Inferior parietal cortex (tissue), 1 donor: ENCODE measurements around the gene ODAM.
"Not testable (repeated sequence)": the region's sequence is repeated elsewhere in the genome, so short reads cannot be mapped to it uniquely, and the experiment has no call there.

Source experiments
- DNase-seq: peaks from one replicate; pipeline ENCODE4 v3.0.0-alpha.2; 2016; ENCODE audit errors: extremely low spot score

The ODAM gene, protein sequence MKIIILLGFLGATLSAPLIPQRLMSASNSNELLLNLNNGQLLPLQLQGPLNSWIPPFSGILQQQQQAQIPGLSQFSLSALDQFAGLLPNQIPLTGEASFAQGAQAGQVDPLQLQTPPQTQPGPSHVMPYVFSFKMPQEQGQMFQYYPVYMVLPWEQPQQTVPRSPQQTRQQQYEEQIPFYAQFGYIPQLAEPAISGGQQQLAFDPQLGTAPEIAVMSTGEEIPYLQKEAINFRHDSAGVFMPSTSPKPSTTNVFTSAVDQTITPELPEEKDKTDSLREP

DNA sequence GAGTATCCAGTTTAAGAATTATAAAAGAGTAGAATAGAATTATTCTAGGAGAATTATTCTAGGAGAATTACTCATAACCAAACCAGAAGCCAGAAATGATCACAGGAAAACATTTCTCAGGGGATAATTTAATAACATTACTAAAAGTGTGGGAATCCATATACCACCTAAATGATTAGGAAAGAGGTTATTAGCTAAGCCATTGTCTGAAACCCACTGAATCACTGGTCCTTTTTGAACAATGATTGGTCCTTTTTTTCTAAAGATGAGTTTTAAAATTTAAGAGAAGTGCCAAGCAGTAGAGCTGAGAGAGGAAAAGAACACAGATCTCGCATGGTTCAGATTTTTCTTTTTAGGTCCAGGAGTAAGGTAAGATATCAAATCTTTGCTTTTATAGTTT lies at the start of gene ODAM:
Gene ODAM (plus strand): TSS at position 301 of the 400 bp plus-strand sequence. CDS start 819 bp downstream, outside the sequence.
- DNase-seq: no peak

DNA sequence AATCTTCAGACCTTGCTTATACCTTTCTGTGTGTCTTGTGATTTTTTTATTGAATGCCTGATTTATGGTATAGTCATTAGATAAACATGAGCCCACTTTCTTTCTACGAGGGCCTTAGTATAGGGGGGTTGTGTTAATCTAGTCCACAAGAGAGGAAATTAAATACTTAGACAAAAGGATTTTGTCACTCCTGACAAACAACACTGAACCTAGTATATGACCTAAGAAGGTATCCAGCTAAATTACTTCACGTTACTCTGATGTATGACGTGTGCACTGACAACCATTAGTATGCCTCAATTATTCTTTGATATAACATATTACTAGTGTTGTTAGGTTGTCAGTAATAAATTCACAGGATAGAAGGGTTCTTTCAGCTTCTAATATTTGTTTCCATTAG lies 44.3 kb upstream of the ODAM start:
- no peak for DNase-seq

DNA sequence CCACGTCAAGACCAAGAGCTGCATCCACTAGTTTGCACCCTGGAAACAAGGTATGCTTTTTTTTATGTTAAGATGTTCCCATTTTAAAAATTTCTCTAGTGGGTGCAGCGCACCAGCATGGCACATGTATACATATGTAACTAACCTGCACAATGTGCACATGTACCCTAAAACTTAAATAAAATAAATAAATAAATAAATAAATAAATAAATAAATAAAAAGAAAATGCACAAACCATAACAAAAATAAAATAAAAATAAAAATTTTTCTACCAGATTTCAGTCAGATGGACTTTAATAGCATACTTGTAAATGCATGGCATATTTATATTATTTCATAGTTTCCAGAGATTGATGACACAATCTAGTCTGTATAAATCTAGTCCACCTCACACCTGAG lies 43.4 kb upstream of the ODAM start:
- DNase-seq: no peak

DNA sequence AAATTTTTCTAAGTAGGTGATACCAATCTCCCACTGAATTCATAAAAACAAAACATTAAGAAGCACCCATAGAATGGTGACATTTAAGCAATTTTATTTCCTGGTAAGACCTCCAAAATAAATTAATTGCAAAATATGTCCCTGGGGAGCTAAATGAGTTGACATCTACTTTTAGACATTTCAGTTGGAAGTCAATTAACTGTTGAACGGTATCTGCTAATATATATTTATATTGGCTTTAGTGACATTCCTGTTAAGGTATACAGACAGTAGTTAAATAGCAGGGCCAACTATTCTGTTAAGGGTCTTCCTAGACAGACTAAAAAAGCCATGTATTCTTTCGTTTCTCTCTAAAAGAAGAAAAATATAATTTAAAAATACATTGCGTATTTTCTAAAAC lies 41.6 kb upstream of the ODAM start, which contains the start of gene PRR27:
Gene PRR27 (plus strand): TSS at position 301 of the 400 bp plus-strand sequence. CDS start 139 bp downstream, outside the sequence.
- DNase-seq: no peak

DNA sequence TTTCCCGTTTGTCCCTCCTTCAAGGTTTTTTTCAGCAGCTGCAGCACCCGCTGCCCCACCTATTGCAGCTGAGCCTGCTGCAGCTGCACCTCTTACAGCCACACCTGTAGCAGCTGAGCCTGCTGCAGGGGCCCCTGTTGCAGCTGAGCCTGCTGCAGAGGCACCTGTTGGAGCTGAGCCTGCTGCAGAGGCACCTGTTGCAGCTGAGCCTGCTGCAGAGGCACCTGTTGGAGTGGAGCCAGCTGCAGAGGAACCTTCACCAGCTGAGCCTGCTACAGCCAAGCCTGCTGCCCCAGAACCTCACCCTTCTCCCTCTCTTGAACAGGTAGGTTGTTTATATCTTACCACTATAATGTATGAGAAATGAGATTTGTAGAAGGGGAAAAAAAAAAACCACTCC lies 36.9 kb upstream of the ODAM start:
- no peak for DNase-seq

DNA sequence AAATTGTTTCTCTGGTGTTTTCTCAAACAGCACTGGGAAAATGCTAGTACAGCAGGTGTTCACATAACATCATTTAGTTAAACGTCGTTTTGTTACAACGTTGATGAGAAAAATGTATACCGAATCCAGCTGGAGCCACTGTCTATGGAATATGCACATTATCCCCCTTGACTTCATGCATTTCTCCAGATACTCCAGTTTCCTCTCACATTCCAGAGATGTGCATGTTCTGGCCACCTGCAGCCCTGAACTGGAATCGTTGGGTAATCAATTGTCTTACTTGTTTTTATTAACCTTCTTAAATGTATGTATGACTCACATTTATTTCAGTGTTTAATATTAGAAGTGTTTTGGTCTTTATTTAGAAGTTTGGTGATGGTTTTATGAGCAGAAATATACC lies 18.4 kb upstream of the ODAM start:
- DNase-seq: no peak

DNA sequence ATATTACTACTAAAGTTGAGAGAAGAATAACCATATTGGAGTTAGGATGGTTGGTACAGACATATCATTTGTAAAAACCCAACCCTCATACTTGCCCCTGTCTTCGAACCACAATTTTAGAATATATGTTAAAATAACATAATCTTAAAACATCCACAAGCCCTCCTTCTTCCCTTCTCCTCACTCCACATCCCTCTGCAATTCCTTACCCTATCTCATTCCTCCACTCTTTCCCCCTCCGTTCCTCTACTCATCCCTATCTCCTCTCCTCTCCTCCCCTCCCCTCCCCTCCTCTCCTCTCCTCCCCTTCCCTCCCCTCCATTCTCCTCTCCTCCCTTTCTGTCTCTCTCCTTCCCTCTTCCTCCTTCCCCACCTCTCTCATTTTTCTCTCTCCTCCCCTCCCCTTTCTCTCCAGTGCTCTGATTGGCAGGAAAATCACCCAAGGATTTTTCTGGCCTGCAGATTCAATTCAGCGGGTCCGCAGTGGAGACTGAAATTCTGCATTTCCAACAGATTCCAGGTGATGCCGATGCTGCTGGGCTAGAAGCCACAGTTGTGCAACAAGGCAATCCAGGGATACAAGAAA lies 17.4 kb upstream of the ODAM start:
- no peak for DNase-seq

DNA sequence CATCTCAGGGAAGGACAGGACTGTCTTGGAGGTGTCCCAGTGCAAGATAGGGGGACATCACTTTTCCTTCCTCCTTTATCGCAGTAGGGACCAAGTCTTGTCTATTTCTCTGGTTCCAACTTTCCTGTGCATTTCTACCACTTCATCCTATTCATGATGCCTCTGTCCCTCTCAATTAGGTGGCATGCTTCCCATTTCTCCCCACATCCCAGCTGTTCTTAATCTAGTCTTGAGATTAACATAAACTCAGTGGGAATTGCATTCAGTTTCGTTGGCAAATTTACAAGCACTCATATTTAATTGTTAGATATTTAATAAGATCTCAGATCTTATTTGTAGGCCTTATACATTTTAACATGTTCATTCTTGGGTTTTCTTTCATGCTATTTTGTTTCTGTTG lies 15.7 kb upstream of the ODAM start:
- no peak for DNase-seq

DNA sequence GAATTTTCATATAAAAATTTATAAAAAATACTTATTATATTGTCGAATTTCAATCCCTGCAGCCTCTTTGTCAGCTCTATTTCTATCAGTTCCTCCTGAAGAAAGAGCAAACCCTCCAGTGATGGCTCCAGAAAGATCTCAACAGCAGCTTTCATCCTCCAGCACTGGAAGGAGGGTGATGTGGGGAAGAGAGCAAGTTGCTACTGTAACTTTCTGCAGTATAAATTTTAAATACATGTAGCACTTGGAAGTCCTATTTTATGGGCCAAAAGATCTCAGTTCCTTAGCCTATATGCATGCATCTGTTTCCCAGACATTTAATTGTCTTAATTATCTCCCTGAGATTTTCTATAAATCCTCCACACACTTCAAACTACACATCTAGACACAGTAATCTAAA lies 13.7 kb upstream of the ODAM start:
- no peak for DNase-seq

DNA sequence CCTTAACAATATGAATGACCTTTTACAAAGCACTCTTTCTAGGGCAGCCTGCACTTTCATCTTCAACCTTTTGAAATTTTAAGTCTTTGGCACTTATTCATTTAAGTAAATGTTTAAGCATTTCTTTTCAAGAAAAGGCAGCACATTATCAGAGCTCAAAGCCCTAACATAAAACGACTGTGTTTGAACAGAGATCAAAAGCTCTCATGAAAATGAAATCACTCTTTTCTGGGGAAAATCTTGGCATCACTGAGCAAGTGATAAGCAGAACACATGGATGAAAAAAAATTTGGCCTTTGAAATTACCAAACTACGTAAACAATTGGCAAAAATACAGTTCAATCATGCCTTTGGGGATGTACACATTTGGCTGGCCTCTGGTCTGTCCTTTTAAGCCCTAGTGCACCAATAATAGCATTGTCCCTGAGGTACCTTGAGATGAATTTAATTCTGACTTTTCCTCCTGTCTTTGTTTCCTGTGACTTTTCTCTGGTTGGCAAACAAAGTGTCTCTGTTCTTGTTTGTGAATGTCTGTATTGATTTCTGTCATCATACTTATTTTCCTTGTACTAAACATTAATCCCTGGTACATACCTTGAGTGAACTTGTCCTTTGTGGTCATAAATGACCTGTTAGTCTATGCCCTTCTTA lies 12.9 kb upstream of the ODAM start:
- DNase-seq: no peak

DNA sequence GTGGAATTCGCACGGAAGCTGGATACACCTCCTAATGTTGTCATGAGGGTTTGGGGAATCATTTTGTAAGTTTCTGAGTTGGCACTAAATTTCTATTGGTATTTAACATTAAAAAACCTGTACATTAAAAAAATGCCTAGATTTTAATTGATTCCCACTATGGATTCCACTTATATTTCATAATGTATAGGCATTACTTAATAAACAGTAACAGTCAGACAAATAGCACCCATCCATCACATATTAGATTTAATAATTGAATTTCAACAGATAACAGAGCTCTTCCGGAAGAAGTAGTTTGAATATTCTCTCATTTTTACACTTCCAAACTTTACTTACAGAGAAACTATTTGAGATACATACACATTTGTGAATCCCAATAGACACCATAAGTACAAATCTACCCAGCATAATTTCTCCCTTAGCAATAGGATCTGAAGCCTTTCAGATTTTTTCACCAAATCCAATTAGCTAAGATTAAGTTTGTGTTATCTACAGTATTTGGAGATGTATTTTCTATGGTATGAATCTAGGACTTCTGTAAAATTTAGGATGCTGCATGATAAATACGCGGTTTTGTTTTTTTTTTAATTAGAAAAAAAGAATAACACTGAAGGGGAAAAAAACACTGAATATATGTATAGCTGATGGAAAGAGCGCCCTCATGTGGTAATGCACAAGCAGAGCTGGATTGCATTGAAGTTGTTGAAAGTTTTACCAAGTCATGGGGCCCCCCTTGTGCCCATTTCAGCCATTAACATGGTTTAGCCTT lies 12.2 kb upstream of the ODAM start:
- no peak for DNase-seq

DNA sequence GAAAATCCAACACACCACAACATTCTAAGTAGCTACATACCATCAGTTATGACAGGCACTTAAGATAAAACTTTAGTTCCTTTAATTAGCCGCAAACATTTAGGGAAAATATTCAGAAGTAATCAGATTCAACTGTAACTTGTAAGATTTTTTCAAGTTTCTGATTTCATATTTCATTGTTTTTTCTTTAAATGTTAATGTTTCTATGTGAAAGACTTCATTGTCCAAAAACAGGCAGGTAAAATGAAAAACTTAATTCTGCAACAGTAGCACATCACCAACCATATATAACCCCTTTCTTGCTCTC lies 11.6 kb upstream of the ODAM start:
- DNase-seq: no peak

DNA sequence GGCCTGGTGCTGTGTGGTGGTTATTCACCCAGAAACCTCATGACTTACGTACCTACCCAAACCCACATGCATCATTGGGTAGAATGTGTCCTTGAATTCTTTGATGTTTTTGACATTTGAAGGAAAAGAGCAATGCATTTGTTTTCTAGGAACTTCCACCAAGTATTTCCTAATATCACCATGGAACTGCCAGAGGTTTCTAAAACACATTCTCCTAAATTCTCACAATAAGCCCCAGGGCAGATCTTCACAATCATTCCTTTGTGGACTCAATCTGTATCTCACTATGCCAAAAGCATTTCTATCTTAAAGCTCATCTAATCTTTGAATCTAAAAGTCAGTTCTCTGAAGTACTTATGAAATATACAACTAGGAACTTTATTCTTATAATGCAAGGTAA lies 8.3 kb upstream of the ODAM start:
- no peak for DNase-seq

DNA sequence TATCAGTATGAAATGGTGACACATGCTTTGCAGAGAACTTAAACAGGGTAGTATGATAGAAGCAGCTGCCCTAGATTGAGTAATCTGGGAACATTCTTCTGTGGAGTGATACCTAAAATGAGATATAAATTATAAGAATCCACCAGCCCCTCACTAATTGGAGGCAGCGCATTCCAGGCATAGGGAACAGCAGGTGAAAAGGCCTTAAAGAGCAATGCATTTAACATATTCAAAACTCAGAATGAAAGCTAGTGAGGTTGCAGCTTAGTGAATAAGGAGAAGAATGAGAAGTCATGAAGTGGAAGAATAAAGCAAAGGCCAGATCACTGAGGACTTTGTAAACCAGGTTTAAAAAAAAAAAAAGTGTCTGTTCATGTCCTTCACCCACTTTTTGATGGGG lies 4.9 kb upstream of the ODAM start:
- no peak for DNase-seq

DNA sequence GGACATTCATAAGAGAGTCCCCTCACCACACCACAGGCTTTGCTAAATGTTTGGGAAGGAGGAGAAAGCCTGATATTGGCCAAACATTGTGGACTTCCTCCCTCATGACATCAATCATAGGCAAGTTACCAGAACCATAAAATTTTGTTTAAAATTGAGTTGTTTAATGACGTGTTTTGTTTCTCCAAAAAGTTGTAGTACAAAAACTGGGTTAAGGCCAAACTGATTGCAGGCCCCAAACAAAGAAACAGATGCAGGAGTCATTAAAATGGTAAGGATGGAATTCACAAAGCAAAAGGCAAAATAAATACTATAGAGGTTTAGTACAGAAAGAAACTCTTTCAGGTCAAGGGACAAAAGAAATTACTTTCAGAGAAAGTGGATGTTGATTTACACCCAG lies 3.9 kb upstream of the ODAM start:
- DNase-seq: no peak

DNA sequence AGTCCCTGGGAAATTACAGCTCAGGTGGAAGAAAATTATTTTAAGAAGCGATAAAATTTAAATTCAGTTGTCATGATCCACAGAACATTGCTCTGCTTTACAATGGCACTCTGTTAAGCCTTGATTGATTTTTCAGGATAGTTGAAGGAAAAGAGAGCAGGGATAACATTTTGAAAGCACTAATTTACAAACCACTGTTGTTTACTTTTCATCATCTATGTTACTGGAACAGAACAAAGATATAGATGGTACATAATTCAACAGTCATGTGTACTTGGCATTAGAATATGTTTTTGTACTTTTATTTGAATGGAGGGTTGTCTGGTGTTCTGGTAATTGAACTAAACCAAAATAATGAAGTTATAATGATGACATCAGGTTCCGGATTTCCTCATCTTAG lies 2.6 kb upstream of the ODAM start:
- no peak for DNase-seq

DNA sequence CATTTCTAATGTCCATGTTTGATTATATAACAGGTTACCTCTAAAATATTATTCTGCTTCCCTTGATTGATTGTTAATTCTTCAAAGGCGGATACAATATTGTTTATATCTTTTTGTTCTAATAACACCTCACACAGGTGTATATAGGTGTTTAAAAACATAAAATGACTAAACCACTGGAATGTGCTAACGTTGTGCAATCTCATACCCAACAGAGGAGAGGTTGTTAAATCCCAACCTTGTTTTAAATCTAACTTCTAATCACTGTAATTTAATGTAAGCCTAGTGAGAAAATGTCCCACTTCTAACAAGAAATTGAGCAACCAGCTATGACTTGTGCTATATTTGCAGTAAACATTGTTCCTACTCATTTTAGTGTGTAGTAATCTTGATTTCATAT lies 1.3 kb downstream of the ODAM start:
- no peak for DNase-seq

DNA sequence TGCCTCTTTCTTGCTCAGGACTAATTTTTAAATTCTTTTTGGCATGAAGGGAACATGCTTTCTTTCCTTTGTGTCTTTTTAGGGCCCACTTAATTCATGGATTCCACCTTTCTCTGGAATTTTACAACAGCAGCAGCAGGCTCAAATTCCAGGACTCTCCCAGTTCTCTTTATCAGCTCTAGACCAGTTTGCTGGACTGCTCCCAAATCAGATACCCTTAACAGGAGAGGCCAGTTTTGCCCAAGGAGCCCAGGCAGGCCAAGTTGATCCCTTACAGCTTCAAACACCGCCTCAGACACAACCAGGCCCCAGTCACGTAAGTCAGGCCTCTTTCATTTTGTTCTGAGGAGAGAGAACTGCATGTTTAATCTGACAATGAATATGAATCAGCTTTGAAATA lies 2.3 kb downstream of the ODAM start:
- DNase-seq: no peak

DNA sequence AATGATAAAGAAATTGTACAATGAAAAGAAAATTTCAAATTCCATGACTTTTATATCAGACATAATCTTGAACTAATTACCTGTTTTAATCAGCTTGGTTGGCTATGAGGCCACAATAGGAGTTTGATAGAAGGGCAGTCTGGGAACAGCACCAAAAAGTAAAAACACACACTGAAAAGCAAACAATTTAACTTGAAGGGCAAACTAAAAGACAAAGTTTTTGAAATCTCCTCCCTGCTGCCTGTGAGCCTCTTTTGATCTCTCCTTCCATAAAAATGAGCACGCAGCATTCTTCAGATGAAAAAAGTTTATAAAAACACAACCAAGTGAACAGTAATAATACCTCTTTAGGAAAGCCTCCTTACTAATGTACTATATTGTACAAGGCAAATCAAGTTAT lies 8.1 kb downstream of the ODAM start:
- no peak for DNase-seq

DNA sequence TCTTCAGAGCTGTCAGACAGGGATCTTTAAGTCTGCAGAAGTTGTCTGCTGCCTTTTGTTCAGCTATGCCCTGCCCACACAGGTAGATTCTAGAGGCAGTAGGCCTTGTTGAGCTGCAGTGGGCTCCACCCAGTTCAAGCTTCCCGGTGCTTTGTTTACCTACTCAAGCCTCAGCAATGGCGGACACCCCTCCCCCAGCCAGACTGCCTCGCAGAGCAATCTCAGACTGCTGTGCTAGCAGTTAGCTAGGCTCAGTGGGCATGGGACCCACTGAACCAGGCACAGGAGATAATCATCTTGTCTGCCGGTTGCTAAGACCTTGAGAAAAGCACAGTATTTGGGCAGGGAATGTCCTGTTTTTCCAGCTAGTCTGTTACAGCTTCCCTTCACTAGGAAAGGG lies 17.2 kb downstream of the ODAM start:
- DNase-seq: not testable (repeated sequence)

DNA sequence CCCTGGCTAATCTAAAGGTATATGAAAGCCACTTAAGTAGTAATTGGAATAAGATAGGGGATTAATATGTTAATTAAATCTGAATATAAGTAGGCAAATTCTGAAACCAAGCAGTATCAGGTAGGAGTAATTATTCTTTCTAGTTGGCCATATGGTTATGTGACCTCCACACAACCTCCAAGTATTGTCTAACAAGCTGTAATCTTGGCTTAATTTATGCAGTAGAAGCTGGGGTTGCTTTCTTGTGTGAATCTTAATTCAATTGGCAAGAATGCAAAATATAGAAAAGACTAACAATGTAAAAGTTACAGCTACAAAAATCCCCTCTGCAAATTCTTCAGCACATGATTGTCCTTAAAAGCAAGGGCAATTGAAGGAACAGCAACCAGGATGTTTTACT lies 20.6 kb downstream of the ODAM start:
- DNase-seq: not testable (repeated sequence)

DNA sequence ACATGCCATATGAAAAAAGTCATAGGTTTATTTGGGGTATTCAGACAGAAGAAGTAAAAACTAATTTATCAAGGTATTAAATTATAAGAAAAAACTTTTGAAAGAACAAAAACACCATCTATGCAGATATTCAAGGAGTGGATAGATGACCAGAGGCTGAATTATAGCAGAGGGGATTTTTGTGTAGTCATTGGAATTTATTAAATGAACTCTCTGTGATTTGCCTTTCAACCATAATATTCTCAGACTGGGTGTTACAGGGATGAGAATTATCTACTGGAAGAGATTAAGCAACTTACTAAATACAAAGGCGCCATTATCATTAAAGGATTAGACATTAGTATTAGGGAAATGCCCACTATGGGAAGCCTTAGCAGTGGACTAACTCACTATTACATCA lies 21.0 kb downstream of the ODAM start:
- not testable (repeated sequence) for DNase-seq

DNA sequence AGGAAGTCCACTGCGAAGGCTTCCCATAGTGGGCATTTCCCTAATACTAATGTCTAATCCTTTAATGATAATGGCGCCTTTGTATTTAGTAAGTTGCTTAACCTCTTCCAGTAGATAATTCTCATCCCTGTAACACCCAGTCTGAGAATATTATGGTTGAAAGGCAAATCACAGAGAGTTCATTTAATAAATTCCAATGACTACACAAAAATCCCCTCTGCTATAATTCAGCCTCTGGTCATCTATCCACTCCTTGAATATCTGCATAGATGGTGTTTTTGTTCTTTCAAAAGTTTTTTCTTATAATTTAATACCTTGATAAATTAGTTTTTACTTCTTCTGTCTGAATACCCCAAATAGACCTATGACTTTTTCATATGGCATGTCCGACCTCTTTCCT lies 25.9 kb downstream of the ODAM start:
- DNase-seq: not testable (repeated sequence)
